ENCODE data around the gene APOA5.

- TF ChIP-seq POLR2A (IDR thresholded peaks at IDR 0.05) = no peak
- no peak for TF ChIP-seq CTCF (IDR thresholded peaks at IDR 0.05)
These were observed 5.4 kb downstream of the APOA5 start for GRCh38 chr11:116786326-116786725.

Measured in esophagus squamous epithelium (tissue), 4 donors.